Neural progenitor cell (in vitro differentiated cells): ENCODE measurements around the gene MIDN. TPM values are rescaled to one million over a fixed set of nuclear protein-coding genes. Genes with fewer than 3 reads are reported as not detected.

ENCODE experiments used
- DNase-seq: peaks from one replicate; pipeline ENCODE4 v3.0.0-alpha.2; 2016; ENCODE audit warnings: low spot score
- H2AFZ ChIP-seq: fragments of 200-600 bp; sonication (generic); replicated peaks from 2 replicates; pipeline ENCODE4 v1.6.1; 2016; ENCODE audit warnings: antibody characterized with exemption
- H3F3A ChIP-seq: fragments of 200-600 bp; sonication (generic); 2 replicates; pipeline ENCODE4 v1.6.1; 2016; ENCODE audit warnings: antibody characterized with exemption, low read depth
- H3K27ac ChIP-seq: fragments of 200-600 bp; sonication (generic); 2 replicates; pipeline ENCODE4 v1.5.1; 2016; ENCODE audit warnings: mild to moderate bottlenecking
- H3K27me3 ChIP-seq: fragments of 200-600 bp; sonication (generic); 2 replicates; pipeline ENCODE4 v1.6.1; 2016; ENCODE audit warnings: mild to moderate bottlenecking, moderate library complexity
- H3K36me3 ChIP-seq: fragments of 200-600 bp; sonication (generic); 2 replicates; pipeline ENCODE4 v1.5.1; 2016
- H3K4me1 ChIP-seq: fragments of 200-600 bp; sonication (generic); 2 replicates; pipeline ENCODE4 v1.6.1; 2016; ENCODE audit warnings: mixed run types
- H3K4me2 ChIP-seq: fragments of 200-600 bp; sonication (generic); 2 replicates; pipeline ENCODE4 v1.6.1; 2016
- H3K4me3 ChIP-seq: fragments of 200-600 bp; sonication (generic); 2 replicates; pipeline ENCODE4 v1.5.1; 2016
- H3K79me2 ChIP-seq: fragments of 200-600 bp; sonication (generic); 2 replicates; pipeline ENCODE4 v1.6.1; 2016; ENCODE audit warnings: low read depth
- H3K9ac ChIP-seq: fragments of 200-600 bp; sonication (generic); 2 replicates; pipeline ENCODE4 v1.6.1; 2016
- H3K9me3 ChIP-seq: fragments of 200-600 bp; sonication (generic); 2 replicates; pipeline ENCODE4 v1.5.1; 2016; ENCODE audit warnings: low read depth
- H4K20me1 ChIP-seq: fragments of 200-600 bp; sonication (generic); 2 replicates; pipeline ENCODE4 v1.6.1; 2016; ENCODE audit warnings: low read depth
- H3K27ac Mint-ChIP-seq: 3 replicates; pipeline ENCODE4 v1.8.0; 2021; ENCODE audit warnings: mixed read lengths
- H3K27me3 Mint-ChIP-seq: 2 replicates; pipeline ENCODE4 v1.8.0; 2022; ENCODE audit warnings: low read depth, mild to moderate bottlenecking, inconsistent platforms, moderate library complexity, mixed read lengths; ENCODE audit not compliant: insufficient read depth
- H3K36me3 Mint-ChIP-seq: 3 replicates; pipeline ENCODE4 v1.8.0; 2021; ENCODE audit warnings: mixed read lengths
- H3K4me1 Mint-ChIP-seq: 3 replicates; pipeline ENCODE4 v1.8.0; 2021; ENCODE audit warnings: mixed read lengths
- H3K4me3 Mint-ChIP-seq: 3 replicates; pipeline ENCODE4 v1.8.0; 2021; ENCODE audit warnings: mild to moderate bottlenecking, moderate library complexity, mixed read lengths
- H3K9me3 Mint-ChIP-seq: 3 replicates; pipeline ENCODE4 v1.8.0; 2020; ENCODE audit warnings: mixed read lengths
- CTCF ChIP-seq: fragments of 200-600 bp; sonication (generic); IDR thresholded peaks from 2 replicates; pipeline ENCODE4 v1.5.1; 2017; ENCODE audit warnings: antibody characterized with exemption, mild to moderate bottlenecking
- EZH2 ChIP-seq: fragments of 200-600 bp; sonication (generic); IDR thresholded peaks from 2 replicates; pipeline ENCODE4 v1.6.1; 2017; ENCODE audit warnings: antibody characterized with exemption, mild to moderate bottlenecking, moderate library complexity
- EZH2phosphoT487 ChIP-seq: fragments of 200-600 bp; sonication (generic); IDR thresholded peaks from 2 replicates; pipeline ENCODE4 v1.6.1; 2017; ENCODE audit warnings: antibody characterized with exemption
- total RNA-seq: library from RNA; depleted of rRNA; stranded (reverse); fragments of >200 nt; gene quantifications from 2 replicates; pipeline ENCODE4 v1.2.3, GENCODE V29; 2015; ENCODE audit warnings: low replicate concordance

The MIDN gene
- total RNA-seq, 1 donor from 2014 or later: 16.1 TPM

GRCh38 chr19:1308718-1309117 lies 60.3 kb downstream of the MIDN start:
- Histone ChIP-seq H3K27ac (no peak overlapping the region), H3K9me3 (no peaks in the 10 kb centered on the region), H4K20me1 (no peaks in the 10 kb centered on the region), H3F3A (peaks cover 28% of the 10 kb centered on the region), H3K27me3 (no peaks in the 10 kb centered on the region), H3K4me1 (peaks cover 27% of the 10 kb centered on the region), H3K79me2 (no peaks in the 10 kb centered on the region), H3K4me2 (no peak overlapping the region), H3K36me3 (no peaks in the 10 kb centered on the region), H3K4me3 (no peak overlapping the region), H2AFZ (no peak overlapping the region), H3K9ac (no peak overlapping the region)
- H3K36me3 Mint-ChIP-seq: no peaks in the 10 kb centered on the region
- H3K9me3 Mint-ChIP-seq: no peaks in the 10 kb centered on the region
- H3K4me1 Mint-ChIP-seq: peaks cover 13% of the 10 kb centered on the region
- no peak for TF ChIP-seq EZH2
- no peak for TF ChIP-seq CTCF
- no peak for TF ChIP-seq EZH2phosphoT487
- no peak overlapping the region for H3K27ac Mint-ChIP-seq
- H3K4me3 Mint-ChIP-seq: no peak overlapping the region
- DNase-seq: no peak
- peaks cover 11% of the 10 kb centered on the region for H3K27me3 Mint-ChIP-seq

Other genes starting within 250 kb of the MIDN start
- 5.4 and 5.9 TPM in 2 replicates for gene GRIN3B, start 248.2 kb upstream of the MIDN start, total RNA-seq
- 31.7 and 175 TPM in 2 replicates for gene TMEM259, start 227.5 kb upstream of the MIDN start, total RNA-seq
- gene RNU6-2, start 227.1 kb upstream of the MIDN start, total RNA-seq: not detected in 2 replicates
- gene CNN2, start 222.0 kb upstream of the MIDN start, total RNA-seq: 131 and 196 TPM in 2 replicates
- 1.4 and 21.9 TPM in 2 replicates for gene ABCA7, start 208.5 kb upstream of the MIDN start, total RNA-seq
- 9.6 and 18.2 TPM in 2 replicates for gene ARHGAP45, start 181.4 kb upstream of the MIDN start, total RNA-seq
- 98.8 and 197 TPM in 2 replicates for gene POLR2E, start 153.2 kb upstream of the MIDN start, total RNA-seq
- gene GPX4, start 144.6 kb upstream of the MIDN start, total RNA-seq: 289 and 439 TPM in 2 replicates
- gene SBNO2, start 74.3 kb upstream of the MIDN start, total RNA-seq: 3.3 and 16.2 TPM in 2 replicates
- 27.4 and 67.3 TPM in 2 replicates for gene STK11, start 42.8 kb upstream of the MIDN start, total RNA-seq
- gene CBARP, start 10.6 kb upstream of the MIDN start, total RNA-seq: 1.2 and 17.8 TPM in 2 replicates
- gene ATP5F1D, start 6.8 kb upstream of the MIDN start, total RNA-seq: 7.1 and 52.0 TPM in 2 replicates
- 395 and 737 TPM in 2 replicates for gene CIRBP, start 20.7 kb downstream of the MIDN start, total RNA-seq
- gene FAM174C, start 26.9 kb downstream of the MIDN start, total RNA-seq: 4.8 and 14.6 TPM in 2 replicates
- 13.2 and 34.7 TPM in 2 replicates for gene EFNA2, start 37.3 kb downstream of the MIDN start, total RNA-seq
- 15.4 and 69.3 TPM in 2 replicates for gene NDUFS7, start 135.3 kb downstream of the MIDN start, total RNA-seq
- 13.8 and 53.7 TPM in 2 replicates for gene GAMT, start 153.0 kb downstream of the MIDN start, total RNA-seq
- 107 and 121 TPM in 2 replicates for gene DAZAP1, start 159.0 kb downstream of the MIDN start, total RNA-seq
- gene RPS15, start 189.8 kb downstream of the MIDN start, total RNA-seq: 1,918 and 2,648 TPM in 2 replicates
- gene APC2, start 201.5 kb downstream of the MIDN start, total RNA-seq: 1.3 and 12.2 TPM in 2 replicates
- 14.4 and 40.4 TPM in 2 replicates for gene C19orf25, start 230.6 kb downstream of the MIDN start, total RNA-seq
- gene PCSK4, start 241.8 kb downstream of the MIDN start, total RNA-seq: 3.6 and 12.5 TPM in 2 replicates
- 4.8 and 13.0 TPM in 2 replicates for gene REEP6, start 242.6 kb downstream of the MIDN start, total RNA-seq